CD14-positive monocyte (primary cell): ENCODE results near the gene ACTL6B. TPM values are rescaled to one million over a fixed set of nuclear protein-coding genes. Genes with fewer than 3 reads are reported as not detected.
A peak's percentile ranks its signal among the peaks of the same experiment; 100 is the strongest.

Experiments used
- DNase-seq, 3 donors: peaks; one replicate each; pipeline ENCODE4 v3.0.0-alpha.2; 2011 to 2022
- H2AFZ ChIP-seq: 2 replicates; pipeline ENCODE4 v1.6.0; 2012; ENCODE audit warnings: mild to moderate bottlenecking, low read depth, low read length, inconsistent platforms; ENCODE audit not compliant: insufficient read depth, poor library complexity, severe bottlenecking
- H3K27ac ChIP-seq, 2 donors: 1 replicate in 1 of 2; 2 replicates in 1 of 2; pipeline ENCODE4 v1.5.1; 2012 to 2013; ENCODE audit warnings: low read length in 2 of 2, control low read depth in 1 of 2, inconsistent platforms in 1 of 2, low read depth in 1 of 2, mild to moderate bottlenecking in 1 of 2
- H3K27me3 ChIP-seq, 2 donors: one replicate each; pipeline versions ENCODE4 v1.6.0 to v1.6.1; 2011 to 2013; ENCODE audit warnings: low read length in 2 of 2; ENCODE audit not compliant: control insufficient read depth in 2 of 2, insufficient read depth in 2 of 2
- H3K36me3 ChIP-seq, 2 donors: replicated peaks in 1 of 2; 1 replicate in 1 of 2; 2 replicates in 1 of 2; pipeline versions ENCODE4 v1.5.1 to v1.6.1; 2012 to 2013; ENCODE audit warnings: low read length in 2 of 2, control low read depth in 1 of 2, inconsistent platforms in 1 of 2, mild to moderate bottlenecking in 1 of 2; ENCODE audit not compliant: insufficient read depth in 2 of 2, control insufficient read depth in 1 of 2
- H3K4me1 ChIP-seq, 2 donors: 1 replicate in 1 of 2; 2 replicates in 1 of 2; pipeline versions ENCODE4 v1.5.1 to v1.6.1; 2012 to 2013; ENCODE audit warnings: low read length in 2 of 2, control low read depth in 1 of 2, inconsistent platforms in 1 of 2, mild to moderate bottlenecking in 1 of 2, moderate library complexity in 1 of 2; ENCODE audit not compliant: insufficient read depth in 2 of 2, control insufficient read depth in 1 of 2
- H3K4me2 ChIP-seq: replicated peaks from 2 replicates; pipeline ENCODE3; 2012; ENCODE audit warnings: low read length, moderate library complexity, mild to moderate bottlenecking; ENCODE audit not compliant: poor library complexity, severe bottlenecking; ENCODE audit errors: extremely low read depth
- H3K4me3 ChIP-seq, 3 experiments: fragments of 200-600 bp in 1 of 3; sonication (generic) in 1 of 3; replicated peaks in 1 of 3; 1 replicate in 2 of 3; 2 replicates in 1 of 3; pipeline ENCODE4 v1.5.1; 2011 to 2013; ENCODE audit warnings: low read length in 3 of 3, mild to moderate bottlenecking in 3 of 3, control low read depth in 2 of 3, low read depth in 2 of 3, inconsistent platforms in 1 of 3, moderate library complexity in 1 of 3
- H3K79me2 ChIP-seq: 2 replicates; pipeline ENCODE4 v1.6.0; 2012; ENCODE audit warnings: mild to moderate bottlenecking, control low read depth, inconsistent platforms, low read length, moderate library complexity; ENCODE audit not compliant: insufficient read depth
- H3K9ac ChIP-seq: 2 replicates; pipeline ENCODE4 v1.6.0; 2017; ENCODE audit warnings: low read length, mild to moderate bottlenecking; ENCODE audit not compliant: insufficient read depth, poor library complexity, severe bottlenecking
- H3K9me3 ChIP-seq, 2 donors: replicated peaks in 1 of 2; 1 replicate in 1 of 2; 2 replicates in 1 of 2; pipeline versions ENCODE4 v1.5.1 to v1.6.1; 2012 to 2013; ENCODE audit warnings: low read length in 2 of 2, control low read depth in 1 of 2; ENCODE audit not compliant: control insufficient read depth in 1 of 2, insufficient read depth in 1 of 2
- H4K20me1 ChIP-seq: 2 replicates; pipeline ENCODE4 v1.6.0; 2012; ENCODE audit warnings: mild to moderate bottlenecking, low read length, control low read depth, moderate library complexity; ENCODE audit not compliant: insufficient read depth
- H3K27ac Mint-ChIP-seq, 7 donors: one replicate each; pipeline ENCODE4 v1.8.0; 2020; ENCODE audit warnings: mild to moderate bottlenecking in 7 of 7, mixed read lengths in 7 of 7, moderate library complexity in 6 of 7, inconsistent platforms in 2 of 7
- H3K27me3 Mint-ChIP-seq, 3 donors: one replicate each; pipeline ENCODE4 v1.8.0; 2021 to 2022; ENCODE audit warnings: low read depth in 3 of 3, mild to moderate bottlenecking in 3 of 3, mixed read lengths in 3 of 3, moderate library complexity in 3 of 3, inconsistent platforms in 1 of 3
- H3K36me3 Mint-ChIP-seq, 2 donors: one replicate each; pipeline ENCODE4 v1.8.0; 2020; ENCODE audit warnings: mixed read lengths in 2 of 2, inconsistent platforms in 1 of 2, mild to moderate bottlenecking in 1 of 2
- H3K4me1 Mint-ChIP-seq: one replicate; pipeline ENCODE4 v1.8.0; 2020; ENCODE audit warnings: mild to moderate bottlenecking, mixed read lengths
- H3K4me3 Mint-ChIP-seq, 2 donors: one replicate each; pipeline ENCODE4 v1.8.0; 2020; ENCODE audit warnings: mild to moderate bottlenecking in 2 of 2, mixed read lengths in 2 of 2, moderate library complexity in 1 of 2
- H3K9me3 Mint-ChIP-seq, 7 donors: one replicate each; pipeline ENCODE4 v1.8.0; 2020 to 2022; ENCODE audit warnings: mixed read lengths in 7 of 7, mild to moderate bottlenecking in 6 of 7, moderate library complexity in 6 of 7, inconsistent platforms in 2 of 7
- CTCF ChIP-seq: fragments of 200-600 bp; IDR thresholded peaks from one replicate; pipeline ENCODE4 v1.8.0; 2022; ENCODE audit warnings: antibody characterized with exemption, mild to moderate bottlenecking
- WGBS: methylation state at CpG from one replicate; pipeline ENCODE4 v1.1.5; 2013; ENCODE audit warnings: missing lambda C conversion rate; ENCODE audit not compliant: insufficient coverage; 5-methylcytosine and 5-hydroxymethylcytosine counted together
- intact Hi-C, 2 donors: fragments of 100-400 bp; cut with micrococcal nuclease; formaldehyde crosslinking; loops; one replicate each; pipeline versions ENCODE4 v1.15.0 to v1.15.1; 2023
- polyA plus RNA-seq, 3 donors: library from polyadenylated mRNA; depleted of rRNA in 1 of 3; unstranded in 2 of 3; stranded (reverse) in 1 of 3; fragments of 300-500 nt in 2 of 3; fragments of >200 nt in 1 of 3; fragmentation: Illumina TruSeq in 2 of 3; gene quantifications; 1 replicate in 2 of 3; 2 replicates in 1 of 3; pipeline ENCODE4 v1.2.3, GENCODE V29; 2012 to 2021

Gene ACTL6B
- polyA plus RNA-seq, 3 donors = not detected

DNA sequence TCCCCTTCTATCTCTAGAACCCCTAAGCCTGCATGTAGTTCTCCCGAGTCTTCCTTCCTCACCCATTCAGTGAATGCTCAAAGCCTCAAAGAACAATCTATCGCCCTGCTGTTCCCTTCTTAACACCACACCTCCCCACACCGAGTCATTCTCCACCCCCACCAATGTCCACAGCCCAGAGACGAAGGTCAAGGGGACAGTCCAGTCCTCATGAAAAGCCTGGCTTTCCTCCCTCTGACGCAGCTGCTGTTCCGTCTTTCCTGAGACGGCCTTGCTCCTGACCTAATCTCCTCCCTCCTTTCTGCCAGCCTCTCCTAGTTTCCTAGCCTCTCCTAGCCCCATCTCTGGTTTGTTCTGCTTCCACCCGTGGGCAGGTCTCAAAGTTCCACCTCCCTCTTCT is 34.7 kb downstream of the ACTL6B start:
- Histone ChIP-seq H3K79me2 (no peaks in the 10 kb centered on the region), H3K9me3 (no peaks in the 10 kb centered on the region), H3K9ac (no peak overlapping the region), H3K4me2 (no peak overlapping the region), H3K4me1 (peaks cover 3 to 6% of the 10 kb centered on the region in 2 donors), H3K4me3 (no peak overlapping the region), H4K20me1 (no peaks in the 10 kb centered on the region), H3K27ac (no peak overlapping the region), H2AFZ (no peak overlapping the region), H3K27me3 (peaks cover 0 to 5% of the 10 kb centered on the region in 2 donors), H3K36me3 (no peaks in the 10 kb centered on the region)
- TF ChIP-seq CTCF = no peak
- H3K27me3 Mint-ChIP-seq = peaks cover 4 to 23% (median 15%) of the 10 kb centered on the region in 3 donors
- WGBS = 96% methylated on average over 8 of the region's 8 CpGs
- H3K9me3 Mint-ChIP-seq = peaks cover 0 to 3% (median 0%) of the 10 kb centered on the region in 7 donors
- H3K27ac Mint-ChIP-seq = peak overlapping the region in 1 of 7 donors; percentile 11
- no peak for DNase-seq
- peaks cover 2 to 8% of the 10 kb centered on the region in 2 donors for H3K36me3 Mint-ChIP-seq
- peaks cover 11% of the 10 kb centered on the region for H3K4me1 Mint-ChIP-seq
- no peak overlapping the region for H3K4me3 Mint-ChIP-seq
- intact Hi-C loops = no loop called here

GRCh38 chr7:100620804-100621203 is 35.4 kb downstream of the ACTL6B start:
- no peak for DNase-seq
- Mint-ChIP-seq H3K9me3 (peaks cover 0 to 3% (median 0%) of the 10 kb centered on the region in 7 donors), H3K4me3 (no peak overlapping the region), H3K27ac (no peak overlapping the region), H3K27me3 (peaks cover 4 to 17% (median 8%) of the 10 kb centered on the region in 3 donors), H3K4me1 (peaks cover 4% of the 10 kb centered on the region), H3K36me3 (peaks cover 6 to 13% of the 10 kb centered on the region in 2 donors)
- Histone ChIP-seq H3K27ac (no peak overlapping the region), H3K9me3 (no peaks in the 10 kb centered on the region), H3K79me2 (no peaks in the 10 kb centered on the region), H3K4me2 (no peak overlapping the region), H3K4me1 (no peaks in the 10 kb centered on the region), H3K36me3 (no peaks in the 10 kb centered on the region), H3K27me3 (peaks cover 0 to 2% of the 10 kb centered on the region in 2 donors), H3K9ac (no peak overlapping the region), H4K20me1 (no peaks in the 10 kb centered on the region), H3K4me3 (no peak overlapping the region), H2AFZ (no peak overlapping the region)
- intact Hi-C loops = no loop called here
- TF ChIP-seq CTCF = no peak
- 93% methylated on average over 23 of the region's 23 CpGs for WGBS
